Nephron progenitor cell (in vitro differentiated cells): ENCODE measurements around the gene IKZF3.
"Not testable (repeated sequence)": the region's sequence is repeated elsewhere in the genome, so short reads cannot be mapped to it uniquely, and the experiment has no call there.

ENCODE experiments used
- DNase-seq: peaks from one replicate; pipeline ENCODE4 v3.0.0; 2021
- H3K27ac Mint-ChIP-seq: 2 replicates; pipeline ENCODE4 v1.8.0; 2021; ENCODE audit warnings: mild to moderate bottlenecking, moderate library complexity, mixed read lengths
- H3K27me3 Mint-ChIP-seq: 2 replicates; pipeline ENCODE4 v1.8.0; 2021; ENCODE audit warnings: mild to moderate bottlenecking, low read depth, mixed read lengths; ENCODE audit not compliant: poor library complexity
- H3K36me3 Mint-ChIP-seq: 2 replicates; pipeline ENCODE4 v1.8.0; 2021; ENCODE audit warnings: low read depth, mixed read lengths
- H3K4me1 Mint-ChIP-seq: 2 replicates; pipeline ENCODE4 v1.8.0; 2021; ENCODE audit warnings: mixed read lengths
- H3K4me3 Mint-ChIP-seq: 2 replicates; pipeline ENCODE4 v1.8.0; 2021; ENCODE audit warnings: mild to moderate bottlenecking, moderate library complexity, mixed read lengths
- H3K9me3 Mint-ChIP-seq: 2 replicates; pipeline ENCODE4 v1.8.0; 2021; ENCODE audit warnings: mild to moderate bottlenecking, moderate library complexity, mixed read lengths
- CTCF ChIP-seq: fragments of 200-600 bp; sonication (generic); IDR thresholded peaks from 2 replicates; pipeline ENCODE4 v1.5.0; 2021; ENCODE audit warnings: antibody characterized with exemption

IKZF3 gene

GRCh38 chr17:39898088-39898487 lies 34.0 kb upstream of the IKZF3 start:
- no peak overlapping the region for H3K4me3 Mint-ChIP-seq
- no peaks in the 10 kb centered on the region for H3K4me1 Mint-ChIP-seq
- DNase-seq = no peak
- H3K27me3 Mint-ChIP-seq = peaks cover 36% of the 10 kb centered on the region
- no peak overlapping the region for H3K27ac Mint-ChIP-seq
- peaks cover 4% of the 10 kb centered on the region for H3K9me3 Mint-ChIP-seq
- peaks cover 8% of the 10 kb centered on the region for H3K36me3 Mint-ChIP-seq
- TF ChIP-seq CTCF = no peak

- Mint-ChIP-seq H3K36me3 (no peaks in the 10 kb centered on the region), H3K4me3 (no peak overlapping the region), H3K4me1 (no peaks in the 10 kb centered on the region)
Measured at GRCh38 chr17:39894681-39895376, 30.7 kb upstream of the IKZF3 start.

GRCh38 chr17:39889200-39889599 lies 25.1 kb upstream of the IKZF3 start:
- Mint-ChIP-seq H3K9me3 (no peaks in the 10 kb centered on the region), H3K4me3 (no peak overlapping the region), H3K36me3 (no peaks in the 10 kb centered on the region), H3K27ac (no peak overlapping the region), H3K4me1 (no peaks in the 10 kb centered on the region), H3K27me3 (peaks cover 80% of the 10 kb centered on the region)
- no peak for TF ChIP-seq CTCF
- no peak for DNase-seq

More at GRCh38 chr17:39894681-39895376, 30.7 kb upstream of the IKZF3 start:
- Mint-ChIP-seq H3K27ac (no peak overlapping the region), H3K9me3 (peaks cover 4% of the 10 kb centered on the region), H3K27me3 (peaks cover 60% of the 10 kb centered on the region)
- DNase-seq = no peak
- no peak for TF ChIP-seq CTCF

GRCh38 chr17:39887078-39887477 lies 23.0 kb upstream of the IKZF3 start:
- no peak overlapping the region for H3K27ac Mint-ChIP-seq
- no peak for DNase-seq
- H3K4me3 Mint-ChIP-seq = no peak overlapping the region
- H3K9me3 Mint-ChIP-seq = no peaks in the 10 kb centered on the region
- H3K4me1 Mint-ChIP-seq = no peaks in the 10 kb centered on the region
- peaks cover 73% of the 10 kb centered on the region for H3K27me3 Mint-ChIP-seq
- no peaks in the 10 kb centered on the region for H3K36me3 Mint-ChIP-seq
- no peak for TF ChIP-seq CTCF

GRCh38 chr17:39886102-39886501 lies 22.0 kb upstream of the IKZF3 start:
- H3K4me3 Mint-ChIP-seq = not testable (repeated sequence)
- H3K27me3 Mint-ChIP-seq = peaks cover 71% of the 10 kb centered on the region

GRCh38 chr17:39872751-39873150 lies 8.6 kb upstream of the IKZF3 start:
- Mint-ChIP-seq H3K36me3 (no peaks in the 10 kb centered on the region), H3K9me3 (peaks cover 12% of the 10 kb centered on the region), H3K27ac (no peak overlapping the region), H3K4me1 (no peaks in the 10 kb centered on the region), H3K27me3 (peaks cover 48% of the 10 kb centered on the region), H3K4me3 (no peak overlapping the region)
- no peak for DNase-seq
- no peak for TF ChIP-seq CTCF

More at GRCh38 chr17:39886102-39886501, 22.0 kb upstream of the IKZF3 start:
- DNase-seq, H3K9me3 Mint-ChIP-seq, H3K36me3 Mint-ChIP-seq, H3K27ac Mint-ChIP-seq, H3K4me1 Mint-ChIP-seq: not testable (repeated sequence)
